K562 (cell line): ENCODE results near the gene NAIF1. TPM values are rescaled to one million over a fixed set of nuclear protein-coding genes. Genes with fewer than 3 reads are reported as not detected.

ENCODE experiments used
- ATF7 ChIP-seq: fragments of 450-650 bp; IDR thresholded peaks from 2 replicates; pipeline ENCODE4 v1.7.1; 2014; ENCODE audit warnings: mild to moderate bottlenecking, moderate library complexity
- BACH1 ChIP-seq: fragments of 200-800 bp; sonication (Bioruptor generic); IDR thresholded peaks from 2 replicates; pipeline ENCODE4 v1.6.1; 2016; ENCODE audit warnings: missing genetic modification characterization, missing compliant biosample characterization
- BCOR ChIP-seq: fragments of 450-650 bp; IDR thresholded peaks from 2 replicates; pipeline ENCODE4 v1.6.1; 2016
- HDAC2 ChIP-seq: fragments of 450-650 bp; IDR thresholded peaks from 2 replicates; pipeline ENCODE4 v1.6.1; 2016; ENCODE audit warnings: mild to moderate bottlenecking
- ID3 ChIP-seq, 2 experiments: fragments of 250-450 bp in 1 of 2; fragments of 450-650 bp in 1 of 2; sonication (Bioruptor Pico) in 1 of 2; IDR thresholded peaks; 2 replicates each; pipeline versions ENCODE4 v1.6.1 to v1.8.0; 2016 to 2021; ENCODE audit warnings: mild to moderate bottlenecking in 2 of 2, moderate library complexity in 2 of 2, missing compliant biosample characterization in 1 of 2, missing genetic modification characterization in 1 of 2
- IFI16 ChIP-seq: fragments of 250-450 bp; sonication (Bioruptor Pico); IDR thresholded peaks from 2 replicates; pipeline ENCODE4 v2.1.2; 2022; ENCODE audit warnings: mild to moderate bottlenecking, inconsistent platforms
- KLF16 ChIP-seq: IDR thresholded peaks from 2 replicates; pipeline ENCODE4 v1.6.1; 2016; ENCODE audit warnings: antibody characterized with exemption
- MYNN ChIP-seq, 2 experiments: sonication (generic); formaldehyde crosslinking in 1 of 2; IDR thresholded peaks; 2 replicates each; pipeline versions ENCODE4 v1.5.0 to v1.6.1; 2016 to 2020; ENCODE audit warnings: antibody characterized with exemption in 1 of 2, missing genetic modification reagents in 1 of 2
- NR4A1 ChIP-seq, 2 experiments: fragments of 250-450 bp in 1 of 2; fragments of 450-650 bp in 1 of 2; sonication (Bioruptor Pico) in 1 of 2; IDR thresholded peaks; 2 replicates each; pipeline versions ENCODE4 v1.4.0 to v1.6.1; 2016 to 2020; ENCODE audit warnings: mild to moderate bottlenecking in 2 of 2, missing compliant biosample characterization in 1 of 2, missing genetic modification characterization in 1 of 2, moderate library complexity in 1 of 2
- SMARCC2 ChIP-seq: fragments of 450-650 bp; IDR thresholded peaks from 2 replicates; pipeline ENCODE4 v1.6.1; 2017; ENCODE audit warnings: antibody characterized with exemption, moderate library complexity, mild to moderate bottlenecking, low read depth
- SMARCE1 ChIP-seq: fragments of 450-650 bp; IDR thresholded peaks from 2 replicates; pipeline ENCODE4 v1.7.1; 2016; ENCODE audit warnings: mild to moderate bottlenecking
- SREBF2 ChIP-seq: sonication (generic); formaldehyde crosslinking; IDR thresholded peaks from 2 replicates; pipeline ENCODE4 v1.4.0; 2020; ENCODE audit warnings: mild to moderate bottlenecking, missing genetic modification reagents
- TCF7 ChIP-seq: sonication (generic); IDR thresholded peaks from 2 replicates; pipeline ENCODE4 v1.6.1; 2016; ENCODE audit warnings: antibody characterized with exemption, borderline replicate concordance
- THRB ChIP-seq: fragments of 450-650 bp; formaldehyde crosslinking; conservative IDR thresholded peaks from 2 replicates; pipeline ENCODE4 v1.4.0; 2022; ENCODE audit warnings: mild to moderate bottlenecking, missing genetic modification characterization
- TRIM28 ChIP-seq: fragments of 450-650 bp; IDR thresholded peaks from 2 replicates; pipeline ENCODE4 v1.6.1; 2017
- USF2 ChIP-seq: sonication (generic); formaldehyde crosslinking; IDR thresholded peaks from 2 replicates; pipeline ENCODE4 v1.5.0; 2020; ENCODE audit warnings: missing genetic modification reagents
- XRCC5 ChIP-seq: fragments of 200-400 bp; formaldehyde crosslinking; IDR thresholded peaks from 2 replicates; pipeline ENCODE4 v1.6.1; 2017; ENCODE audit warnings: low read depth, mild to moderate bottlenecking, low read length
- ZNF707 ChIP-seq: fragments of 250-450 bp; sonication (Bioruptor Pico); conservative IDR thresholded peaks from 2 replicates; pipeline ENCODE4 v1.8.0; 2022; ENCODE audit warnings: inconsistent platforms, mild to moderate bottlenecking, moderate library complexity
- ZNF830 ChIP-seq: fragments of 250-450 bp; sonication (Bioruptor Pico); IDR thresholded peaks from 2 replicates; pipeline ENCODE4 v1.5.0; 2021; ENCODE audit warnings: mild to moderate bottlenecking
- polyA plus RNA-seq, 8 experiments: library from polyadenylated mRNA; depleted of rRNA in 4 of 8; stranded (reverse) in 5 of 8; unstranded in 3 of 8; fragments of >200 nt; fragmentation: Nextera tagmentation in 2 of 8; fragmentation: Illumina TruSeq in 1 of 8; extraction: Ambion mirVana in 2 of 8; extraction: Trizol in 1 of 8; gene quantifications; 2 replicates each; pipeline versions ENCODE4 v1.2.1 to v1.2.3, GENCODE V29; 2011 to 2014; ENCODE audit warnings: inconsistent platforms in 1 of 8, missing spikeins in 1 of 8
- total RNA-seq, 7 experiments: library from RNA; depleted of rRNA in 6 of 7; stranded (reverse); fragments of >200 nt in 6 of 7; fragmentation: Illumina TruSeq in 2 of 7; extraction: Trizol in 2 of 7; gene quantifications; 2 replicates each; pipeline versions ENCODE4 v1.2.1 to v1.2.3, GENCODE V29; 2011 to 2021; ENCODE audit warnings: low replicate concordance in 1 of 7
- TF ChIP-seq, protein P1 (sequence below), 2 experiments: IDR thresholded peaks in 1 of 2; conservative IDR thresholded peaks in 1 of 2; 2 replicates each; pipeline ENCODE4 v1.6.1; 2016; ENCODE audit warnings: low read depth in 2 of 2, mild to moderate bottlenecking in 1 of 2, missing compliant biosample characterization in 1 of 2, missing genetic modification characterization in 1 of 2, moderate library complexity in 1 of 2
- TF ChIP-seq, protein P2 (sequence below), 2 experiments: IDR thresholded peaks; 2 replicates each; pipeline ENCODE4 v1.6.1; 2012; ENCODE audit warnings: improper control_type of control experiment in 2 of 2, low read depth in 2 of 2, low read length in 2 of 2, borderline replicate concordance in 1 of 2

Gene NAIF1
- total and polyA plus RNA-seq, 9 of the 15 experiments (the other 6 are each of a cell fraction or from before 2014, with no cell fraction given) = 4.8 to 26.6 (median 17.2) TPM

DNA sequence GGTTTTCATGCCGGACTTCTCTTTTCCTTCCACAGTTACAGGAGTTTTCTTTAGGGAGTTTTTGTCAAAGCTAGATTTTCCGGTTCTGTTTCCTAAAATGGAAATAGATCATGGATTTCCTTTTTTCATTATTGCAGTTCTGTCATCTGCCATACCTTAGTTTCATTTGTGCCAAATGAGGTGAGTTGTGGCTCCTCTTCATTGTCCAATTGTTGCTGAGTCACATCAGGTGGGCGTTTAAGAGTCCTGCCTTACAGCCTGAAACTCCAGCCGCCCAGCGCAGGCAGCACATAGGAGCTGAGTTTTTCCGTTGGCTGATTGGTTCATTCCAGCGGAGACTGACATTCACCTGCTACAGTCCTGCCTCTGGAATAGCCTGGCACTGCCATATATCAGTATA, 15.0 kb upstream of the NAIF1 start (continued):
- TF ChIP-seq, protein P1, sequence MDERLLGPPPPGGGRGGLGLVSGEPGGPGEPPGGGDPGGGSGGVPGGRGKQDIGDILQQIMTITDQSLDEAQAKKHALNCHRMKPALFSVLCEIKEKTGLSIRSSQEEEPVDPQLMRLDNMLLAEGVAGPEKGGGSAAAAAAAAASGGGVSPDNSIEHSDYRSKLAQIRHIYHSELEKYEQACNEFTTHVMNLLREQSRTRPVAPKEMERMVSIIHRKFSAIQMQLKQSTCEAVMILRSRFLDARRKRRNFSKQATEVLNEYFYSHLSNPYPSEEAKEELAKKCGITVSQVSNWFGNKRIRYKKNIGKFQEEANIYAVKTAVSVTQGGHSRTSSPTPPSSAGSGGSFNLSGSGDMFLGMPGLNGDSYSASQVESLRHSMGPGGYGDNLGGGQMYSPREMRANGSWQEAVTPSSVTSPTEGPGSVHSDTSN (CRISPR knock-in tag; IDR thresholded peaks at IDR 0.05; ENCODE audit: low read depth) = no peak
- TF ChIP-seq, protein P1 (tag; conservative IDR thresholded peaks at IDR 0.05; ENCODE audit: low read depth) = peak; percentile 30; the same call in 1 of the 2 replicates
- TF ChIP-seq SMARCE1 (peak; percentile 75; the same call in 1 of the 2 replicates), USF2 (CRISPR knock-in tag) (no peak), ID3 (CRISPR knock-in tag; IDR thresholded peaks at IDR 0.05) (no peak), ID3 (tag; IDR thresholded peaks at IDR 0.05) (no peak), TRIM28 (0 out of 2 replicates have a peak, but pooled peaks have one; percentile 32), THRB (CRISPR knock-in tag) (no peak), ATF7 (0 out of 2 replicates have a peak, but pooled peaks have one; percentile 19), HDAC2 (no peak), BACH1 (tag) (peak; percentile 85), MYNN (IDR thresholded peaks at IDR 0.05) (peak; percentile 96), MYNN (CRISPR knock-in tag; IDR thresholded peaks at IDR 0.05) (no peak), ZNF830 (CRISPR knock-in tag) (no peak), NR4A1 (CRISPR knock-in tag; IDR thresholded peaks at IDR 0.05) (no peak), NR4A1 (tag; IDR thresholded peaks at IDR 0.05) (0 out of 2 replicates have a peak, but pooled peaks have one; percentile 31), ZNF707 (0 out of 2 replicates have a peak, but pooled peaks have one; percentile 15), KLF16 (0 out of 2 replicates have a peak, but pooled peaks have one; percentile 21), SMARCC2 (peak; percentile 66; the same call in 1 of the 2 replicates), SREBF2 (CRISPR knock-in tag) (no peak), TCF7 (no peak), BCOR (no peak), XRCC5 (no peak), IFI16 (CRISPR knock-in tag) (0 out of 2 replicates have a peak, but pooled peaks have one; percentile 10)
- TF ChIP-seq, protein P2, sequence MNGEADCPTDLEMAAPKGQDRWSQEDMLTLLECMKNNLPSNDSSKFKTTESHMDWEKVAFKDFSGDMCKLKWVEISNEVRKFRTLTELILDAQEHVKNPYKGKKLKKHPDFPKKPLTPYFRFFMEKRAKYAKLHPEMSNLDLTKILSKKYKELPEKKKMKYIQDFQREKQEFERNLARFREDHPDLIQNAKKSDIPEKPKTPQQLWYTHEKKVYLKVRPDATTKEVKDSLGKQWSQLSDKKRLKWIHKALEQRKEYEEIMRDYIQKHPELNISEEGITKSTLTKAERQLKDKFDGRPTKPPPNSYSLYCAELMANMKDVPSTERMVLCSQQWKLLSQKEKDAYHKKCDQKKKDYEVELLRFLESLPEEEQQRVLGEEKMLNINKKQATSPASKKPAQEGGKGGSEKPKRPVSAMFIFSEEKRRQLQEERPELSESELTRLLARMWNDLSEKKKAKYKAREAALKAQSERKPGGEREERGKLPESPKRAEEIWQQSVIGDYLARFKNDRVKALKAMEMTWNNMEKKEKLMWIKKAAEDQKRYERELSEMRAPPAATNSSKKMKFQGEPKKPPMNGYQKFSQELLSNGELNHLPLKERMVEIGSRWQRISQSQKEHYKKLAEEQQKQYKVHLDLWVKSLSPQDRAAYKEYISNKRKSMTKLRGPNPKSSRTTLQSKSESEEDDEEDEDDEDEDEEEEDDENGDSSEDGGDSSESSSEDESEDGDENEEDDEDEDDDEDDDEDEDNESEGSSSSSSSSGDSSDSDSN (IDR thresholded peaks at IDR 0.05; ENCODE audit: borderline replicate concordance in 1 of 2, low read depth in 2 of 2, low read length in 2 of 2) = peak in 1 of 2 experiments; percentile 40; a peak in 1 of 4 replicates
